Panc1 (cell line): ENCODE data around the gene CREBBP.

Experiments
- CTCF ChIP-seq: fragments of 450-650 bp; IDR thresholded peaks from 2 replicates; pipeline ENCODE4 v1.5.1; 2017; ENCODE audit warnings: mild to moderate bottlenecking
- POLR2AphosphoS5 ChIP-seq: IDR thresholded peaks from 2 replicates; pipeline ENCODE4 v1.6.1; 2012; ENCODE audit warnings: mild to moderate bottlenecking, low read depth, low read length, moderate library complexity
- REST ChIP-seq, 2 experiments: IDR thresholded peaks; 2 replicates each; pipeline ENCODE4 v1.6.1; 2011 to 2012; ENCODE audit warnings: low read depth in 2 of 2, control low read depth in 1 of 2, low read length in 1 of 2, mild to moderate bottlenecking in 1 of 2, moderate library complexity in 1 of 2; ENCODE audit not compliant: insufficient read depth in 1 of 2
- TCF7L2 ChIP-seq: IDR thresholded peaks from 2 replicates; pipeline ENCODE4 v1.6.1; 2011; ENCODE audit warnings: mild to moderate bottlenecking, low read depth, low read length, inconsistent platforms

DNA sequence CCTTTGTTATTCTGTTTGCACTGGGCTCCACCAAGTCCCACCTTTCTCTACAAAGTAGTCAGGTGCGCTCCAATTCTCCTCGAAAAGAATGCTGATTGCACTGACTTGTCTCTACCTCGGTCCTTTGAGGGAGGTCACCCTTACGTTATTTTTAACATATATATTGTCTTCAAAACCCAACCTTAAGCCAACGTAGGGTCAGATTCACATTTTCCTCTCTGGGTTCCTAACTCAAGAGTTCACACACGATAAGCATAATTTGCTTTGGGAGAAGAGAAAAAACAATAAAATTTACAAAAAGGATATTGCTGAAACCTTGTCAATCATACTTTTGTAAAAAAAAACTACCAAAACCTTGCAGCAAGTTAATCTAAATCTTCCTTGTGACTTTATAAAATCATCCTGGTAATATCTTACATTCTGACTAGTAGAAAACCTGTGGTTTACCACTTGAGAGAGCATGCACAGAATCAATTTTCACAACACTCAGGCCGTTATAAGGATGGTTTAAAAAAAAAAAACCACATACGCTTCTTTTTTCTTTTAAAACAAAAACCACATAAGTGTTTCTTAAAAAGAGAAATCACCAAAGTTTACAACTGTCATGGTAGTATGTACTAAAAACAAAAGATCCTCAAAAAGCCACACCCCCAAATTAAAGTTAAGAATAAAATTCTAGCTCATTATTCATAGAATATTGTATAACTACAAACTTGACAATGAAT, 91.0 kb downstream of the CREBBP start:
- TF ChIP-seq POLR2AphosphoS5 (no peak), CTCF (no peak), TCF7L2 (no peak), REST (IDR thresholded peaks at IDR 0.05; ENCODE audit: insufficient read depth in 1 of 2, low read depth in 2 of 2, low read length in 1 of 2) (no peak)
